Inferior parietal cortex (tissue), 1 donor: ENCODE data around the gene CORIN.

Experiments
- DNase-seq: peaks from one replicate; pipeline ENCODE4 v3.0.0-alpha.2; 2016; ENCODE audit errors: extremely low spot score

CORIN gene

DNA sequence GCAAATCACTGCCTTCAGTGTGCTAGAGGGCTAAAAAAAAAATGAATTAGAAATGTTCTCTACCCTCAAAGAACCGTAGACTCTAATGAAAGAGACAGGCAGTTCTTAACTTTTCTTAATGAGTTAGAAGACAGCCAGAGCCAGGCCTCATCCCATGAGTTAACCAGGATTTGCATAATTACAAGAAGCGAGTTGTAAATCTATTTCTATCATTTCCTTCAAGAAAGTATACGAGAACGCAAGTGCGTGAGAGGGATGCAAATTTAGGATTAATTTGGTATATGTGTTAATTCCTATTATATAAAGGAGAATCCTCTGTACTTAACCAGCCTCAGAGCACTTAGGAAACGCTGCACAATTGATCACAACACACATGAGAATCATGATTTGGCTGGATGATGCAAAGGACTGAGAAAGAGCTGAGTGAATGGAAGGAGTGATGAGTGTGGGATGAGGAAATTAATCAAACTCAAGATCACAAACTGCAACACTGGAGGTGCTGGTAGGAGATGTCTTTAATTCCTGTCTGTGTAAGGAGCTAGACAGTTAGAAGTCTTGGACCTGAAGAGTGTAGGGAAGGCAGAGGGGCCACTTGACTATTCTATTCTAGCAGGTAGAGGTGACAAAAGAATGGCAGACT is 195.6 kb downstream of the CORIN start:
- no peak for DNase-seq

DNA sequence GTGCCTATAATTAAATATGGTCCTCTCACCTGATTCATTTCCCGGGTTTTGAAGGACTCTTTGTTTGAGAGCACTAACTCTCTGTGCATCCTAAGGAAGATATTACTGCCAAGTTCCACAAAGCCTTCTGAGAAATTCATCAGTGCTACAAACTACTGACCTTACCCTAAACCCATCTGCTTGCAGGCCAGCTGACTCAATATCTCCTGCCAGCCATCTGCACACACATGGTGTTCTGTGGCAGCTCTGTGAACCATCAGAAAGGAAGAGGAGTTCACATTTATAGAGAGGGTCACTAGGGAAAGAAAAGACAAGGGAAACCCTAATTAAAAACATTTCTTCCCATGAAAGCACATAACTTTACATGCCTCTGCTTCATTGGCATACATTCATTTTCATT is 196.1 kb downstream of the CORIN start:
- DNase-seq, result no peak

DNA sequence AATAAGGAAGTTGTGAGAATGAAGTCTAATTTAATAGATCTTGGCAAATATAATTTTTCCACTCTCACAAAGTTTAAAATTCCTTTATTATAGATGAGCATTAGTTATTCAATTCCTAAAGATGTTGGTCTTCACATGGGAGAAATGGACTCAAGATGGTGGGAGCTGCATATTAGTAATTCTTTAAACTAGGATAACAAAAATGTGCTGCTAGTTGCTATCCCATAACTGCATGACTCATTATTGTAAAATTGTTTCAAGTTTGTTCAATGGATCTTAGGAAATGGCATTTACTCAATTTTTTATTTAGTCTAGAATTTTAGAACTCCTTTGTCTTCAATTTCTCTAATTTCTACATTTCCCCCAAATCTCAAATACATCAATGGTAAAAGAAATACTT is 197.0 kb downstream of the CORIN start:
- DNase-seq, result no peak

DNA sequence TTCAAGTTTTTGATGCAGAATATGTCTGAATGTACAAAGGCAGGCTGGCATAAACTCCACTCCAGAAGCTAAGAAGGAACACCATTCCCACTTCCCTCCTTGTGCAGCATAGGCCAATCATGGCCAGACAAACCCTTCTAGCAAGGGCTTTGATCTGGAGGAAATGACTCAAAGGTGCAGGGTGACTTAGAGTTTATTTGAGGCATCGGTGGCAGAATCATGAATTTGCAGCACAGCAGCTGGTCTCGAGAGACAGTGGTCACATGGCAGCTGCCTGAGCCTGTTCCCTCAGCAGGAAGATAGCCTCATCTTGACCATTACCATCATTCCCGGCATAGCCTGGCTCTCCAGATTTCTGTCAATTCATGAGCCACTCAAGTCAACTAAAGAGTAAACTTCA is 198.3 kb downstream of the CORIN start:
- no peak for DNase-seq

DNA sequence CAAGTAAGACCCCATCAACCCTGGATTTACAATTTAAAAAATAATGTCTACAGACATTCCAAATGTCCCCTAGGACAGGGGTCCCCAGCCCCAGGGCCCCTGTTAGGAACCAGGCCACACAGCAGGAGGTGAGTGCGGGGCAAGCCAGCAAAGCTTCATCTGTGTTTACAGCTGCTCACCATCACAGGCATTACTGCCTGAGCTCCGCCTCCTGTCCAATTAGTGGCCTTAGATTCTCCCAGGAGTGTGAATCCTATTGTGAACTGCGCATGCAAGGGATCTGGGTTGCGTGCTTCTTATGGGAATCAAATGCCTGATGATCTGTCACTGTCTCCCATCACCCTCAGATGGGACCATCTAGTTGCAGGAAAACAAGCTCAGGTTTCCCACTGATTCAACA is 206.7 kb downstream of the CORIN start:
- DNase-seq, result no peak

DNA sequence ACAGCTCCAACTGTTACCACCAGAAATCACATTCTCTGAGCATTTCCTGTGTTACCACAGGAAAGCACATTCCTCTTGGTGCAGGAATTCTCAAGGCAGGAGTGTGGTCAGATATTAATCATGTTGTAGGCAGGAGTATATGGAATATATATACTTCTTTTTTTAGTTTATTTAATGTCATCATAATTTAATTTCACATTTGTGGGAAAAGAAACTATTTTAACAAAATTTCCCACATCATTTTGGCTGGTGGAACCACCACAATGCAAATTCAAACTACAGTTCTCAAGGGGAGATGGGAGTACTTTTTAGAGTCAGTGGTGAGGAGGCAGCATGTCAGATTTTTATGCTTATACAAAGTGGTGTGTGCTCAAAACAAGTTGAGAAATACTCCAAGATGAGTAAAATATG is 213.8 kb downstream of the CORIN start:
- no peak for DNase-seq

DNA sequence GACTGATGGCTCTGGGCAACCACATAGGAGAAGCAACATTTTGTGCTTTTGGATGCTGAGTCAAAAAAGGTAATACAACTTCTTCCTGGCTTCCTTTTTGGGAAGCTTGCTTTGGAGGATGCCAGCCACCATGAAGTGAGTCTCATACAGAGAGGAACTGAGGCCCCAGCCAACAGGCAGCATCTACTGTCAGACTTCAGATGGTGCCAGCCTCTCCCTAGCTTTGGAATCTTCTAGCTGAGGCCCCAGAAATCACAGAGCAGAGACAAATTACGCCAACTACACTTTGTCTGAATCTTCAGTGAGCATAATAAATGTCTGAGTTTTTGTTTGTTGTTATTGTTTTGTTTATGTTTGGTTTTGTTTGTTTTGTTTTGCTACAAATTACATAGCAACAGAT is 216.7 kb downstream of the CORIN start:
- DNase-seq, result no peak

DNA sequence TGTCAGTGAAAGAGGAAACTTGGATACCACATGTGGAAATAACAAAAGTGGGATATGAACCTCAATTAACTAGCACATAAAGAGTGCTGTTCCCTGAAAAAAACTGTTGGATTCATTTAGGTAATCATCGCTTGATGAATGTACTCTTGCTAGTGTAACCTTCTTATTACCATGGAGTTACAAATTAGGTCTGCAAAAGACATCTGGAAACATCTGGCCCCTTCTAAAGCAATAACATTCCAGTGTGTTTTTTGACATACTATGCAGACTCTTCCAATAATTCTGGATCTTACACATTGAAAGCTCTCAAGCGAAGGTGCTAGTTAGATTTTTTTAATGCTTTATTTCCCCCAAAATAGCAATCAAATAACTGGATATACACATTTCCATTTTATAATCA is 218.2 kb downstream of the CORIN start:
- DNase-seq, result no peak

DNA sequence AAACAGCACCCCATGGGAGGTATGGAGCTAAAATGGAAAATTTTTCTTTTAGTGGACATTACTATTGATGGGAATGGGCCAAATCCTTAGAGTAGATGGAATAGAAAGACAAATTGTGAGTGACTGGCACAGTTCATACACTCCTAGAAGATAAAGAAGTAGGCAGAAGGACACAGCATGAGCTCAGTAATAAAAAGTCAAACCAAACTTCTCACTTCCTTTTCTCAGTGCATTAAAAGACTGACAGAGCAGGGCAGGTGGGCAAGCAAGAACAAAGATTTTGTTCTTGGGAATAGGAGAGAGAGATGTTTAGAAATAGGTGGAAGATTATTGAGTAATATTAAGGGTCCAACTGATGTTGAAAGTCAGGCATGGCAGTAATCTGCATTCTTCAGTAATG is 220.3 kb downstream of the CORIN start:
- DNase-seq, result no peak

DNA sequence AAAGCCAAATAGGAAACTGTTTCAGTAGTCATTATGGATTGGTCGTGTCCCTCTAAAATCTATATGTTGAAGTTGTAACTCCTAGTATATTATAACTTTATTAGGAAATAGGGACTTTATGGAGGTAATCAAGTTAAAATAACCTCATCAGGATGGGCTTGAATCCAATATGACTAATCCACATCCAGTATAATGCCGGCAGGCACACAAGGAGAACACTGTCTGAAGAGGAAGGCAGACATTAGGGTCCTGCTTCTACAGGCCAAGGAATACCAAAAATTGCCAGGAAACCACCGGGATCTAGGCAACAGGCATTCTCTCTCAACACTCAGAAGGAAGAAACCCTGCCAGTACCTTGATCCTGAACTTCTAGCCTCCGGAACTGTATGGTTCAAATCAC is 222.5 kb downstream of the CORIN start:
- DNase-seq, result no peak

DNA sequence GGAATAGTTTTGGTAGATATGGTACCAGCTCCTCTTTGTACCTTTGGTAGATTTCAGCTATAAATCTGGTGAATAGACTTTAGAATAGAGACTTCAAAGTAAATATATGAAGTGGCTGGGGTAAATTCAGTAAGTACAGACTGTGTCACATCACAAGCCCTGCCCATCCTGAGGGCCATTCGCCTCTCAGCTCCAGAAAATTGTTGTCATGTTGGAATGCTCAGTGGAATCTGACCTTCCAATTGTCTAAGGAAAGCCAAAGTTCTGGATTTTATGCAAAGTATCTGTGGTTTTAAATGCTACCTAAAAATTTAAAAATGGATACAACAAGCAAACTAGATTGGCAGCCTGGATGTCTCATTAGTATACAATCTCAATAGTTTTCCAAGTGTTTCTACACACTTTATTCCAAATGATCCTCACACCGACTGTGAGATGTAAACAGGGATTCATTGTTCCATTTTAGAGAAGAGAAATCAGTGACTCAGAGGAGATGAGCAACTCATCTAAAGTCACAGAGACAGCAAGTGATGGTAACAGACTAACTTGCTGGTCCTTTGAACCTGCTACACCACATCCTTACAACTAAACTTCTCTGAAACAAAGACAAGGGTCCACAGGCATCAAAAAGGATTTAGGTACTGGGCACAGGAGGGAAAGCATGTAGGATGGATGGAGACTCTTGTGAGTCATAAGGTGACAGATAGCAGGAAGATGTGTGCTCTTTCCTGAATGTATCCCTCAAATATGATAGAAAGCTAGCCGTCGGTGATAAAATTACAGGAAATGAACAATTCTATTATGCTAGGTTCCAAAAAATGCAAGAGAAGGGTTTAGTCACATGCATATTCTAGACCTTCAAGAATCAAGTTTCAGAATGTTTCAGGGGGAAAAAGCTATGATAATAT is 225.5 kb downstream of the CORIN start:
- no peak for DNase-seq

DNA sequence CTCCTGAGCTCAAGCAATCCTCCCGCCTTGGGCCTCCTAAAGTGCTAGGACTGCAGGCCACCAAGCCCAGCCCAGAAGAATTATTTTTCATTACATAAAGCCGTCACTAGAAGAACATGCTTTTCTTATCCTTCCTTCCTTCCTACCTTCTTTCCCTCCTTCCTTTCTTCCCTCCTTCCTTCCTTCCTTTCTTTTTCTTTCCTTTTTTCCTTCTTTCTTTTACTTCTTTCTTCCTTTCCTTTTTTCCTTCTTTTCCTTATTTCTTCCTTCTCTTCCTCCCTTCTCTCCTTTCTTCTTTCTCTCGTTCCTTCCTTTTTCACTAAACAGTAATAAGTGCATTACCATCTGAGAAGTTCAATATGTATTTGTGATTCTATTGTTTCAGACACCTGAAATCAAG is 231.4 kb downstream of the CORIN start:
- no peak for DNase-seq

DNA sequence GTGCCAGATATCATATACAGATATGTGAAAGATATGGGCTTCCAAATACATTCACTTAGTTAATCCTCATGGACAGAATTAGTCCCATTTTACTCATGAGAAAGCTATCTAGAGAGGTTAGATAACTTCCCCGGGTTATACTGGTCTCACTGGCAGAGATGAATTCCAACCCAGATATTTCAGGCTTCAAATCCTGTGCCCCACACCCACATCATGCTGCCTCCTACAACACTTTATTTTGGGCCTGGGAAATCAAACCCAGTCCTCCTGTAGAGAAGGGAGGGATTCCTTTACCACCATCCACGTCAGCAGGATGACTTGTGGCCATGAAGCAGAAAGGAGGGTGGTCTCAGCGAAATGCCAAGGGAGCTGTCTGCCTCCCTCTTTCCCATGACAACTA is 239.0 kb downstream of the CORIN start:
- no peak for DNase-seq

DNA sequence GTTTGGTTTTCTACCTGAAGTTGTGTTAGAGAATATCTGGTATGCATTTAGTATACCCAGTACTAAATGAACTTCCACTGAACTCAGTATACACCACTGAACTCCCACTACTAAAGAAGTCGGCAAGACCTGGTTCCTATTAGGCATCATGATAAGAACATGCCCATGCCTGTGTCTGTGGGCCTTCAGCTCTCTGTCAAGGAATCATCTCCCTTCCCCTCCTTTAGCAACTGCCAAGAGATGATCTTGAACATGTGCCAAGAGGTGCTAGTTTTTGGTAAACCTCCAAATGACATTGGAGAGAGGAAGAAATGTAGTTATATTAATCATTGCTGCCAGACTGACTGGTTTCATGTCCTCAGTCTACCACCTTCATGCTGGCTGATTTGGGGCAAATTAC is 239.5 kb downstream of the CORIN start:
- no peak for DNase-seq

DNA sequence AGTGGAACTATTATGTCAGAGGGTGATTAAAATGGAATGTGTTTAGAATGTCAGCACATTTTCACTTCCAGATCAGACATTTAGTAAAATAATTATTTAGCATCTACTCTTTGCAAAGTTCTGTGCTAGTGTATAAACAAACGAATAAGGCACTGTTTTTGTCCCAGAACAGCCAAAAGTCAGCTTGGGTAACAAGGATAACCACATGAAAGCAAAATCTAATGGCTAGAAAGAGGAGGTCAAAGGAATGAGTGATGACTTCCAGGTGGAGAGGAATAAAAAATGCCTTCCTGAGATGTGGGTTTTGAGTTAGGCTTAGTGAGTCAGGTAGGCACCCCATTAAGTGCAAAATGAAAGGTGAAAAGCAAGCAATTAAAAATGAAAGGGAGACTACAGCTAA is 240.2 kb downstream of the CORIN start:
- DNase-seq, result no peak

DNA sequence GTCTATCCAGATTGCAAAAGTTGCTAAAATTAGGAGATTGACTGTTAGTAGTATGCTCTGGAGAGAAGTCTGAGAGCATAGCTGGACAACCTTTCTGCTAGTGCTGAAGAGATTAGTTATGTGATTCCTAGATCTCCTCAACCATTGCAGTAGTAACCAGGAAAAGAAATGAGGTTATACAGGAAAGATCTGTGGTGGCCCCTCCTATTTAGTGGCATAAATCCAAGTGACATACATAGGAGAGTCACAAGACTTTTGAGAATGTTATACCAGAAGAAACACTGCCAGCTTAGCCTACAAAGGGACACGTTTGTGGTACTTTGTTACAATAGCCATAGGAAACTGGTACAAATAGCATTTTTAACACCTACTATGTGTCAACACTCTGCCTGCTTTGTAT is 247.5 kb downstream of the CORIN start:
- no peak for DNase-seq

DNA sequence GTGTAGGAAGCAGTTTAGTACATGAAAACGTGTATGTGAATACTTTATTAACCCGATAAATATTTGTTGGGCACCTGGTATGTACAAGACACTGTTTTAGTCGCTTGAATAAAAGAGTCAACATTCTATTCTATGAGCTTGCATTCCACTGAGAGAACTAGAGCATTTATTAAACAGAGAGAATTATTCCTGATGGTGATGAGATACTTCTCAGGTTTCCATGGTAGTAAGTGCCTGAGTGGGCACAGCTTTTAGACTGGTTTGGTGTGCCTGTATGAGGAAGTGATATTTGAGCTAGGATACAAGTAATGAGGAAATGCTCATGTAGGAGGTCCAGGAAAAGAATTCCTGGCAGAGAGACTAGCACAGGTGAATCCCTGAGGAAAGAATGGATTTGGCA is 258.6 kb downstream of the CORIN start:
- DNase-seq, result no peak

DNA sequence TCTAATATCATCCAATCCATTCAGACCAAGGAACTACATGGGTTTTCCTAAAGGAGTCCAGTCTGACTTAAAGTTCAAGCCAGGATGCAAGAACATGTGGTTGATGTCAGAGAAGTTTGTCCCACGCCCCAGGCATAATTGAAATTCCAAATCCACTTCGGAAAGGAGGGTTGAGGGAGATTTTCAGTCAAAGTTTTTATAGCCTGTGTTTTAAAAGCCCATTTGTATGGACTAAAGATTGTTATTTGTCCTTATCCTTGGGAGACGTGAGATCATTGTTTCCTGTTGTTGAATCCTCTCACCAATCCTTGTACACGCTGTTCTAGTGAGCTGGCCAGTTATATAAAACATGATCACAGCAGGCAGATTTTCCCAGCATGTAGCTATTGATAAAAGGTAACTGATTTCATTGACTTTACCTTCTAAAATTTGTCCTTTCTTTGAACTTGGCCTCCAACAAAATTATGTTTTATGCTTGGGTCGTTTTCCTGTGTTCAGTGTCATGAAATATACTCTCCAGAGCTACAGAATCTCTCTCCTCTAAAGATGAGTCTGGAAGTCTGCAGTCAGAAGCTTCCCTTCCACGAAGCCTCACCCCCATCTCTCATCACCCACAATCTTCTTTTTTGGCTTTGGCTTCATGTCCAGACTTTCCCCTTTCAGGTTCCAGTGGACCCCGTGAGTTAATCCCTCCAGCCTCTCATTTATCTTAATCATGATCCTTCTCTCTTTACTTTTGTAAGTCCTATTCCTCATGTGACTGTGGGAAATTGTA is 259.9 kb downstream of the CORIN start:
- no peak for DNase-seq

DNA sequence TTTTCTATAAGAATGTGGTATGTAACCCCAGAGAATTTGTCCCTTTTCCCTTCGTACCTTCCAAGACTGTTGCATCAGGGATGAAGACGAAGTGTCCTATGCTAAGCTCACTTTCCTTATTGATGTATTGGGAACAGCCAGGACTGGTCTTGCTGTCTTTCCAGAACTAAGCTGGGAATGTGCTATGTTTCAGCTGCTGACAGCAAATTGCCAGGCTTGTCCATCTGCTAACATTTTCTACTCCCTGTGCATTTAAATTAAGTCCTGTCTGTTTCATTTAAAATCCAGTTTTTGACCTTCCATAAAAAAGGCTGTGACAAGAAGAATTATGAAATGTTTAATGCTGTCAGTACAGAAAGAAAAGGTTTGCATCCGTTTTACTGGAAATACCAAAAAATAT is 264.9 kb downstream of the CORIN start:
- no peak for DNase-seq

DNA sequence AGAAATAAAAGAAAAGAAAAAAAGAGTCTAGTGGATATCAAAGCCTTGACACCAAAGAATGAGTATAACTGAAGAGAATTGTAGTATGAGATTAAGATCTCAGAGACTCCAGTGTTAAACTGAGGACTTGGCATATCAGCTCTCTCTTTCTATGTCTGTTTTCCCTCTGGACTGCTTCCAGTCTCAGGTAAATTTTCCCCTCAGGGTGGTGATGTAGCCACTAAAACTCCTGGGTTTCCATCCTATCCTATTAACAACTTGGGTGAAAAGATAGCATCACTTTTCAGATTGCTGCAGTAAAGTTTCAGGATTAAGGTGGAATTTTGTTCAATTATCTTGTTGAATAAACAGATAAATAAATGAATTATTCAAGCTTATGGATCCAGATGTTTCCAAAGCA is 267.1 kb downstream of the CORIN start:
- no peak for DNase-seq

DNA sequence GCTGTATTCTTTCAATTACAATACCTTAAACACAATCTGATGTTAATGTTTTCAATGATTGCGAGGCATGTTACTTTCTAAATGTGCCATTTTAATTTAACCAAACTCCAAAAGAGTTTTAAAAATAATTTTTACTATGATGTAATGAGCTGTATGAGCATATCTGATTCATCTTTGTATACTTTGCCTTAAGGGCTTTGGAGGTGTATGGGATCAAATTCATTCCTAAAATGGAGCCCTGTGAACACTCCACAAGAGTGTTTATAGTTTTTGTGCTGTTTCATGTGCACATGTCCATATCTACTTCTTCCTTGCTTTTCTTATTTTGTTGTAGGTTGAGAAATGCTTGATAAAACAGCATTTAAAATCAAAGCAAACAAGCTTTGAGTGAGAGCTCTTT is 270.4 kb downstream of the CORIN start:
- DNase-seq, result no peak

DNA sequence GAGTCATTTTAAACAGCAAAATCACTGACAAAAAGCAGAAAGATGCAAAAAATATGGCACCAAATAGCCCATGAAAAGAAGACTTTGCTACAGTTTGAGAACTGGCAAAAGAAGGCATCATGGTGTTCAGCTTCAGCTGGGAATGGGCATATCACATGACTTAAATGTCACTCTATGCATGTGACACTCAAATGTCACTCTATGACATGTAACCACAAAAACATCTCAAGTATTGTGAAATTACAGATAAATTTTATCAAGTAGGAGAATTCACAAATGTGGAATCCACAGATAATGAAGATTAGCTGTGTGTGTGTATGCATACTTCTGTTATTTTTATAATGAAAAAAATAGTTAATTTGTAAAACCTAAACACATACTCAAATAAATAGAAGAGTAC is 270.9 kb downstream of the CORIN start:
- DNase-seq, result no peak

DNA sequence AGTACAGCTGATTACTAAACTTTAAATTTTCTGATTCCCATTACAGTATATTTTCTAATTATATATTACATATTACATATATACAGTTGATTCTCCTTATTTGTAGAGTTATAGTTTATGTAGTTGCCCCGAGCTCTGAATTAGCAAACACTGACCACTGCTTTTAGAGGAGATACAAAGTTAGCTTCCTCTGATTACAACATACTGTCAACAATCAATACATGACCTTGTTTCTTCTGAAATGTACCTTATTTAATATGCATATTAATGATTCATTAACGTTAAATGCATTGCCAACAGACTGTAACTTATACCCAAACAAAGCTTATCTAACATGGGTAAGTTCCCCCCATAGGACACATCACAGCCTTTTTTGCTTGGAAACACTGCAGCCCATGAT is 271.3 kb downstream of the CORIN start:
- no peak for DNase-seq
